HG03139 (cell line): ENCODE results near the gene GRM1.

Source experiments
- ATAC-seq: cut with Tn5 transposase; IDR thresholded peaks from one replicate; pipeline ENCODE4 v1.9.1; 2021; ENCODE audit not compliant: unreplicated experiment

The GRM1 gene

DNA sequence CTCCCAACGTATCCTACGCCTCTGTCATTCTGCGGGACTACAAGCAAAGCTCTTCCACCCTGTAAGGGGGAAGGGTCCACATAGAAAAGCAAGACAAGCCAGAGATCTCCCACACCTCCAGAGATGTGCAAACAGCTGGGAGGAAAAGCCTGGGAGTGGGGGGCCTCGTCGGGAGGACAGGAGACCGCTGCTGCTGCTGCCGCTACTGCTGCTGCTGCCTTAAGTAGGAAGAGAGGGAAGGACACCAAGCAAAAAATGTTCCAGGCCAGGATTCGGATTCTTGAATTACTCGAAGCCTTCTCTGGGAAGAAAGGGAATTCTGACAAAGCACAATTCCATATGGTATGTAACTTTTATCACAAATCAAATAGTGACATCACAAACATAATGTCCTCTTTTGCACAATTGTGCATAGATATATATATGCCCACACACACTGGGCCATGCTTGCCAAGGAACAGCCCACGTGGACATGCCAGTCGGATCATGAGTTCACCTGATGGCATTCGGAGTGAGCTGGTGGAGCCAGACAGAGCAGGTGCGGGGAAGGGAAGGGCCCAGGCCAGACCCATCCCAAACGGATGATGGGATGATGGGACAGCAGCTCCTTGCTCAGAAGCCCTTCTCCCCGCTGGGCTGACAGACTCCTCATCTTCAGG, 406.0 kb downstream of the GRM1 start:
- no peak for ATAC-seq

DNA sequence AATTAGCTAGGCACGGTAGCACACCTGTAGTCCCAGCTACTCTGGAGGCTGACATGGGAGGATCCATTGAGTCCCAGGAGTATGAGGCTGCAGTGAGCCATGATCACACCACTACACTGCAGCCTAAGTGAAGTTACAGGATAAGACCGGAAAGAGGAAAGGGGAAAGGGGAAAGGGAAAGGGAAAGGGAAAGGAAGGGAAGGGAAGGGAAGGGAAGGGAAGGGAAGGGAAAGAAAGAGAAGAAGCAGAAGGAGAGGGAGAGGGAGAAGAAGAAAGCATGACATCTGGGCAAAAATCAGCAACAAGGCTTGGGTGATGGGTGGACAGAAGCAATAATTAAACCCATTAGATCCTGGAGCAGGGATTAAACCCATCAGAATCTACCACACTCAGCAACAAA, 413.0 kb downstream of the GRM1 start:
- ATAC-seq = no peak

DNA sequence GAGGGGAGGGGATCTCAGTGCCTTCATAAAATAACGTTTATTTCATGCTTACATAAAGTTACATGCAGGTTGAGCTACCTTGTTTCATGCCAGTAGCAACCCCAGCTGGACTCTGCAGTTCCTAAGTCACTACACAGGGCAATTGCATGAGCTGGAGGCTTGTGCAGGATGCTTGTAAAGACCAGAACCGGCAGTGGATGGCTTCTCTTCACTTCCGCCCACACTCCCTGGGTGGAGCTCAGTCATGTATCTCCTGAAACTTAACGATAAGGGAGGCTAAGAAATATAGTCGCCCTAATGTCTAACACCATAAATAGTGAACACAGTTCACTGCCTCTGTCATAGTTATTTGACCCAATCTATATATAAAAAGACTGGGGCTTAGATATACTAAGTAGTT, 415.3 kb downstream of the GRM1 start:
- ATAC-seq = no peak

DNA sequence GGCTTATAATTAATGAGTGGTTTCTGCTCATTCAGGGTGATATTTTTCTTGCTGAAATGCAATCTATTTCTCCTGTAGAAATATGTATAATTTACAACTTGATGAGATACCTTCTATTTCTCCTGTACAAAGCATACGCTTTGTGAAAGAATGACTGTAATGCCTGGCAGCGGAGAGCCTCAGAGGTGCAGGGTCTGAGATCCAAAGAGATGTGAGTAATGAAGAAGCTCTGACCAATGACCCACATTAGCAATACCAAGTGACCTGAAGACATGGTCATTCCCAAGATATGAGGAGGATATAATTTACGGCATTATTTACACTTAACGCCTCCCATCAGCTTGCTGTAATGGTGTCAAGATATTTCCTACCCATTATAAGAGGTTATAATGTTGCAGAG, 416.4 kb downstream of the GRM1 start:
- no peak for ATAC-seq

DNA sequence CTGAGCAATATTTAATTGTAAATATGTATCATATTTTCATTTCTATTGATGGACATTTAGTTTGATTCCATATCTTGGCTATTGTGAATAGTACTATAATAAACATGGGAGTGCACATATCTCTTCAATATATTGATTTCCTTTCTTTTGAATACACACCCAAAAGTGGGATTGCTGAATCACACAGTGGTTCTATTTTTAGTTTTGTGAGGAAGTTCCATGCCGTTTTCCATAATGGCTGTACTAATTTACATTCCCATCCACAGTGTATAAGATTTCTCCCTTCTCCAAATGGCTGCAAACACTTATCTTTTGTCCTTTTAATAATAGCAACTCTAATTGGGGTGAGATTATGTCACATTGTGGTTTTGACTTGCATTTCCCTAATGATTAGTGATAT, 428.0 kb downstream of the GRM1 start:
- no peak for ATAC-seq

DNA sequence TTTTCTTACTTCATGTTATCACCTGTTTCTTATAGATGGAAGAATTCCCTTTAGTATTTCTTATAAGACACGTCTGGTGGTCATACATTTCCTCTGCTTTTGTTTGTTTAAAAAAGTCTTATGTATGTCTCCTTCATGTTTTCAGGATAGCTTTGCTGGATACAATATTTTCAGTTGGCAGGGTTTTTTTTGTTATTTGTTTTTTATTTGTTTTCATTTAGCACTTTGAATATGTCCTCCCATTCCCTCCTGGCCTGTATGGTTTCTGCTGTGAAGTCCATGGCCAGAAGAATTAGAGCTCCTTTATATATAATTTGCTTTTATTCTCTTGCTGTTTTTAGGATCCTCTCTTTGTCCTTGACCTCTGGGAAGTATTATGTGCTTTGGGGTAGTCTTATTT, 432.1 kb downstream of the GRM1 start:
- no peak for ATAC-seq

DNA sequence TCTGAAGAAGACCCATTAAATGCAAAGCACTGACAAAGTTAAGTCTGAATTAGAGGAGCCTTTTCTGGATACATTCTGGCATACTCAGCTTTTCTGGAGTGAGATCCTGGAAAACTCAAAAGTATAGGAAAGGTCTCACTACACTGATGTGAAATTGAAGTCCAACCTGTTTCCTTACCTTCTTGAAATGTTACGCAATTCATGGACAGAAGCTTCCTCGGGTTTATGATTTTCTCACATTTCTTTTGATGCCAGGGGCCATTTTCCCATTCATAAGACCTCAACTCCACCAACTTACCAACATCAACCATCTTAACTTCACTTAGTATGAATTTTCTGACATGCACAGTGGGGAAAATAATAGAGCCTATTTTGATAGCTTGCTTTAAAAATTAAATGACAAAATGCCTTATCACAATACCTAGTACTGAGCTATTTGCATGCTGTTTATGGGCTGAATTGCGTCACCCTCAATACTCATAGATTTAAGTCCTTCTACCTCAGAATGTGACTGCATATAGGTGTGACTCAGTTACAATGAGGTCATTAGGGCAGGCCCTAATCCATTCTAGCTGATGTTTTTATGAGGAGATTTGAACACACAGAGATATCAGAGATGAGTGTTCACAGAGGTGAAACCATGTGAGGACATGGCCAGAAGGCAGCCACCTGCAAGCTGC, 441.4 kb downstream of the GRM1 start:
- no peak for ATAC-seq

DNA sequence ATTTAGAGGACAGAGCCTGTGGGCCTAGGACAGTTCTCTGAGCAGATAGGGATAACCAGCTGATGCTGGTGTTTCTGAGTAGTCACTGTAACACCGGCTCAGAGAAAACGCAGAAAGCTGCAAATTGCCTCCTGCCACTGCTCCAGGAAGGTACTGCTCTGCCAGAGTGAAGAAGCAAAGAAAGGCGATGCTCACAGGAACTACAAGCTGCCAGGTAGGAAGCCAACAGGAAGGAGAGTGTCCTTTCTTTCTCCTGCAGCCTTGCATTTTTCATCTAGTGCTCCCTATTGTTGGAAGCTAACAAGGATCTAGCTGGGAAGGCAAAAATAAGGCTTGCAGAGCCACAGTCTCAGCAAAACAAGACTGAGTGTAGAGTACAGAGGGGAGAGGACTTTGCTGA, 444.1 kb downstream of the GRM1 start:
- ATAC-seq = no peak

DNA sequence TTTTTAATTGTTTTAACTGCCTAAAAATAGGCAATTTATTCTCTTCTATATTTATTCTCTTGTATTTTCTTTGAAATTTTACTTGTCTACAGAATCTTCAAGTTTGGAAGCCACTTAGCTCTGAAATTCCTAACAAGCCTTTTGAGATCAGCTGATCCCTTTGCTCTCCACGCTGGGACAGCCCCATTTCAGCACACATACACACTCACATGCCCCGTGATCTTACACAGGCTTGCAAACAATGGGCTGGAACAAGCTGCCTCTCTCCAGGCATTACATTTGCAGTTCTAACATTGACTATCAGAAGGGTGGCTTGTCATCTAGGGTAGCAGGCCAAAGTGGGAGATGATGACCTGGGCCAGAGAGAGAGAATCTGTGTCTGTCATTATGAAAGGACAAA, 452.7 kb downstream of the GRM1 start:
- no peak for ATAC-seq

DNA sequence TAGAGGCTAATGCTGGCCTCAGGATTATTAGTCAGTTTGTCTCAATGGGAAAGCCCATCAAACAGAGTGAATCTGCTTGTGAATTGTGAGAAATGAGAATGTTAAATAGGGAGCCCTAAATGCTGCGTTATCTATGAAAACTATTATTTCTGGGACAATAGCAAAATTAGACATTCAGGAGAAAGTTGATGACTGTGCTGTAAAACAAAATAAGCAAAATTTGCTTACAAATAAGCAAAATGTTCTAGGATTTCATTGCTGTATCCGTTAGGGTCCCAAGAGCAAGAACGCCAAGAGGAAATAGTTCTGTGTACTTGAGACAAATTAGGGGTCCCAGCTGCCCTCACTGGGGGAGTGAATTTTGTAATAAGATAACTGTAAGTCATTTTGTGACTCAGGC, 455.5 kb downstream of the GRM1 start:
- no peak for ATAC-seq
